Transverse colon (tissue), 4 donors: ENCODE data around the gene B4GALT2. TPM values are rescaled to one million over a fixed set of nuclear protein-coding genes. Genes with fewer than 3 reads are reported as not detected.

ENCODE experiments used
- DNase-seq: peaks from one replicate; pipeline ENCODE4 v3.0.0-alpha.2; 2019
- H3K27ac ChIP-seq, 4 donors: fragments of 200-600 bp; sonication (generic); 2 replicates each; pipeline ENCODE4 v1.5.1; 2016 to 2018; ENCODE audit warnings: inconsistent platforms in 4 of 4
- H3K27me3 ChIP-seq: fragments of 200-600 bp; sonication (generic); 2 replicates; pipeline ENCODE4 v1.5.1; 2017; ENCODE audit warnings: inconsistent platforms
- H3K36me3 ChIP-seq, 4 donors: fragments of 200-600 bp; sonication (generic); 2 replicates each; pipeline ENCODE4 v1.5.1; 2017 to 2019; ENCODE audit warnings: inconsistent platforms in 4 of 4
- H3K4me1 ChIP-seq, 4 donors: fragments of 200-600 bp; sonication (generic); 2 replicates each; pipeline ENCODE4 v1.5.1; 2017 to 2020; ENCODE audit warnings: inconsistent platforms in 4 of 4
- H3K4me3 ChIP-seq, 4 donors: fragments of 200-600 bp; sonication (generic); 1 replicate in 1 of 4; 2 replicates in 3 of 4; pipeline versions ENCODE4 v1.5.1 to v1.6.1; 2017 to 2019; ENCODE audit warnings: inconsistent platforms in 4 of 4
- H3K9me3 ChIP-seq, 2 donors: fragments of 200-600 bp; sonication (generic); 2 replicates each; pipeline ENCODE4 v1.5.1; 2017 to 2019; ENCODE audit warnings: inconsistent platforms in 2 of 2
- CTCF ChIP-seq, 5 experiments: fragments of 200-600 bp in 3 of 5; fragments of 450-650 bp in 2 of 5; sonication (generic) in 3 of 5; IDR thresholded peaks; 1 replicate in 2 of 5; 2 replicates in 3 of 5; pipeline ENCODE4 v1.5.1; 2016 to 2017; ENCODE audit warnings: antibody characterized with exemption in 5 of 5, inconsistent platforms in 3 of 5, mild to moderate bottlenecking in 2 of 5, moderate library complexity in 1 of 5
- EP300 ChIP-seq: sonication (generic); formaldehyde crosslinking; IDR thresholded peaks from one replicate; pipeline ENCODE4 v1.6.1; 2017; ENCODE audit warnings: antibody characterized with exemption, low read depth
- POLR2A ChIP-seq: fragments of 450-650 bp; IDR thresholded peaks from one replicate; pipeline ENCODE4 v1.6.1; 2016; ENCODE audit warnings: antibody characterized with exemption, mild to moderate bottlenecking, moderate library complexity
- POLR2AphosphoS5 ChIP-seq, 3 donors: sonication (generic); formaldehyde crosslinking; IDR thresholded peaks; one replicate each; pipeline ENCODE4 v1.6.1; 2016; ENCODE audit warnings: antibody characterized with exemption in 3 of 3
- WGBS, 2 donors: methylation state at CpG; one replicate each; pipeline ENCODE4 v1.1.5; 2018; ENCODE audit warnings: low coverage in 1 of 2; 5-methylcytosine and 5-hydroxymethylcytosine counted together
- in situ Hi-C, 4 donors: fragments of 200-750 bp; cut with MboI; loops; one replicate each; pipeline versions ENCODE4 v1.15.0 to v1.15.1; 2017; ENCODE audit warnings: low sequenced_read_pairs in 3 of 4, low pct_ligation_motif_present in 1 of 4, low pct_unique_long_range_greater_than_20kb in 1 of 4
- intact Hi-C: fragments of 100-400 bp; cut with DNase I; formaldehyde crosslinking; loops from one replicate; pipeline ENCODE4 v1.15.1; 2023; ENCODE audit warnings: low total_unique reads
- total RNA-seq, 4 donors: library from RNA; depleted of rRNA; stranded (reverse); fragments of >200 nt; gene quantifications; one replicate each; pipeline ENCODE4 v1.1.0, GENCODE V29; 2016

B4GALT2 gene
- total RNA-seq, 4 donors from 2014 or later: 16.5 to 19.5 (median 18.6) TPM

GRCh38 chr1:43944860-43945259 lies 34.1 kb upstream of the B4GALT2 start:
- Histone ChIP-seq H3K4me3 (no peak overlapping the region), H3K9me3 (no peaks in the 10 kb centered on the region), H3K4me1 (peaks cover 14 to 43% (median 23%) of the 10 kb centered on the region in 4 donors), H3K27me3 (no peaks in the 10 kb centered on the region), H3K27ac (no peak overlapping the region), H3K36me3 (no peaks in the 10 kb centered on the region)
- intact Hi-C loops: no loop called here
- TF ChIP-seq POLR2AphosphoS5 (IDR thresholded peaks at IDR 0.05): no peak
- no peak for TF ChIP-seq CTCF (IDR thresholded peaks at IDR 0.05)
- no peak for TF ChIP-seq POLR2A
- no peak for TF ChIP-seq EP300
- no peak for DNase-seq
- in situ Hi-C loops: loop anchor here in 1 of 4 donors (25.0 kb wide), 1 partner anchor 408 kb away; the partner anchor contains the start of gene PTPRF
- 83 to 86% methylated on average over 1 of the region's 1 CpG for WGBS, 2 donors

- 0 to 4% methylated on average over 3 of the region's 3 CpGs for WGBS, 2 donors
These were observed 33.3 kb upstream of the B4GALT2 start for GRCh38 chr1:43945674-43946235.

GRCh38 chr1:43946236-43947060 lies 32.6 kb upstream of the B4GALT2 start, which contains the start of gene IPO13:
IPO13 (plus strand) TSS chr1:43946950; CDS start chr1:43947601, 651 bp downstream.
- Histone ChIP-seq H3K36me3 (no peaks in the 10 kb centered on the region), H3K9me3 (no peaks in the 10 kb centered on the region), H3K4me1 (peaks cover 14 to 43% (median 23%) of the 10 kb centered on the region in 4 donors), H3K4me3 (peak within 1 kb of the TSS; percentile 70 to 83 (median 74)), H3K27me3 (no peaks in the 10 kb centered on the region), H3K27ac (peak within 1 kb of the TSS; percentile 88 to 93 (median 90))
- WGBS, 2 donors: 0 to 2% methylated on average over 2 to 54 of the region's 74 CpGs
- intact Hi-C loops: no loop called here
- TF ChIP-seq CTCF (IDR thresholded peaks at IDR 0.05) (peak; percentile 64 to 95 (median 78)), POLR2AphosphoS5 (IDR thresholded peaks at IDR 0.05) (peak; percentile 75 to 85 (median 78)), EP300 (no peak), POLR2A (peak; percentile 77)
- peak; percentile 97 for DNase-seq
- in situ Hi-C loops: loop anchor here in 1 of 4 donors (25.0 kb wide), 1 partner anchor 409 kb away; the partner anchor contains the start of gene PTPRF

More at GRCh38 chr1:43945674-43946235, 33.3 kb upstream of the B4GALT2 start:
- peak overlapping the region; percentile 70 to 83 (median 74) for H3K4me3 ChIP-seq
- no peak for DNase-seq
- TF ChIP-seq EP300 (no peak), CTCF (IDR thresholded peaks at IDR 0.05) (no peak), POLR2AphosphoS5 (IDR thresholded peaks at IDR 0.05) (no peak), POLR2A (no peak)
- H3K27ac ChIP-seq: peak overlapping the region; percentile 88 to 93 (median 90)
- H3K4me1 ChIP-seq: peaks cover 14 to 43% (median 23%) of the 10 kb centered on the region in 4 donors
- no peaks in the 10 kb centered on the region for H3K36me3 ChIP-seq
- in situ Hi-C loops (loop anchor here in 1 of 4 donors (25.0 kb wide), 1 partner anchor 408 kb away; the partner anchor contains the start of gene PTPRF), intact Hi-C loops (no loop called here)
- no peaks in the 10 kb centered on the region for H3K27me3 ChIP-seq
- H3K9me3 ChIP-seq: no peaks in the 10 kb centered on the region
